HepG2 (cell line): ENCODE measurements around the gene CRLF3. TPM values are rescaled to one million over a fixed set of nuclear protein-coding genes. Genes with fewer than 3 reads are reported as not detected.

Source experiments
- ATAC-seq: fragments of 200-7000 bp; cut with Tn5 transposase; 3 replicates; pipeline ENCODE4 v1.9.1; 2020; ENCODE audit warnings: mild to moderate bottlenecking, moderate library complexity
- BruUV-seq: library from RNA; stranded (reverse); fragments of 400-500 nt; replicated peaks from 2 replicates; lab custom pipeline; 2021; lab: Mats Ljungman, UMichigan
- CTCF ChIA-PET: fragments of 300-600 bp; formaldehyde crosslinking; extraction: SDS; loops from one replicate; lab custom pipeline; 2021; ENCODE audit warnings: low total read pairs, inconsistent platforms, low intra/inter-chr PET ratio; lab: Yijun Ruan, JAX
- POLR2A ChIA-PET: fragments of 350-600 bp; sonication (Branson Sonifier 250); formaldehyde crosslinking; loops from one replicate; lab custom pipeline; 2020; ENCODE audit warnings: antibody characterized with exemption, inconsistent platforms; lab: Yijun Ruan, JAX
- DNase-seq: peaks from one replicate; pipeline ENCODE4 v3.0.0-alpha.2; 2015; ENCODE audit warnings: low spot score
- FAIRE-seq: peaks from 3 replicates; lab custom pipeline; 2011; peaks lifted over from hg19 to GRCh38; lab: Jason Lieb, UNC
- H2AFZ ChIP-seq: one replicate; pipeline ENCODE4 v1.6.1; 2011; ENCODE audit warnings: low read length, inconsistent platforms
- H3K27ac ChIP-seq: fragments of 300-600 bp; 3 replicates; pipeline ENCODE4 v1.8.0; 2011; ENCODE audit warnings: mixed run types, mild to moderate bottlenecking, mixed read lengths, low read length, inconsistent platforms; ENCODE audit not compliant: insufficient read depth; ENCODE audit errors: extremely low read length
- H3K27me3 ChIP-seq, 2 experiments: fragments of 200-600 bp in 1 of 2; 2 replicates in 1 of 2; 3 replicates in 1 of 2; pipeline versions ENCODE4 v1.6.0 to v1.8.0; 2011; ENCODE audit warnings: low read length in 2 of 2, mild to moderate bottlenecking in 2 of 2, moderate library complexity in 2 of 2, inconsistent platforms in 1 of 2; ENCODE audit not compliant: insufficient read depth in 2 of 2, control insufficient read depth in 1 of 2
- H3K36me3 ChIP-seq, 2 experiments: fragments of 200-600 bp in 1 of 2; replicated peaks in 1 of 2; 2 replicates in 1 of 2; 3 replicates in 1 of 2; pipeline versions ENCODE4 v1.5.1 to v1.8.0; 2011; ENCODE audit warnings: low read length in 2 of 2, inconsistent platforms in 1 of 2; ENCODE audit not compliant: insufficient read depth in 2 of 2, control insufficient read depth in 1 of 2
- H3K4me1 ChIP-seq: 2 replicates; pipeline ENCODE4 v1.5.1; 2012; ENCODE audit warnings: low read length, inconsistent platforms; ENCODE audit not compliant: insufficient read depth
- H3K4me2 ChIP-seq: 2 replicates; pipeline ENCODE4 v1.6.0; 2011; ENCODE audit warnings: low read depth, low read length, inconsistent platforms
- H3K4me3 ChIP-seq, 3 experiments: fragments of 200-600 bp in 1 of 3; sonication (generic), shearing (Covaris generic) in 1 of 3; replicated peaks in 1 of 3; 2 replicates each; pipeline ENCODE4 v1.5.1; 2011 to 2016; ENCODE audit warnings: low read length in 3 of 3, inconsistent platforms in 2 of 3, low read depth in 2 of 3, mild to moderate bottlenecking in 2 of 3, control low read depth in 1 of 3, mixed read lengths in 1 of 3; ENCODE audit not compliant: insufficient read depth in 1 of 3
- H3K79me2 ChIP-seq: one replicate; pipeline ENCODE4 v1.6.1; 2011; ENCODE audit warnings: low read length, inconsistent platforms; ENCODE audit not compliant: insufficient read depth
- H3K9ac ChIP-seq: 2 replicates; pipeline ENCODE4 v1.6.0; 2011; ENCODE audit warnings: mild to moderate bottlenecking, low read depth, low read length, inconsistent platforms; ENCODE audit not compliant: insufficient read depth
- H3K9me3 ChIP-seq: 2 replicates; pipeline ENCODE4 v1.5.1; 2012; ENCODE audit warnings: mild to moderate bottlenecking, low read length
- H4K20me1 ChIP-seq: 2 replicates; pipeline ENCODE4 v1.6.0; 2011; ENCODE audit warnings: inconsistent platforms, mild to moderate bottlenecking, low read length, moderate library complexity; ENCODE audit not compliant: insufficient read depth
- NFAT5 ChIP-seq: sonication (generic); formaldehyde crosslinking; IDR thresholded peaks from 2 replicates; pipeline ENCODE4 v1.4.0; 2020; ENCODE audit warnings: missing genetic modification reagents
- ZNF430 ChIP-seq: sonication (generic); formaldehyde crosslinking; IDR thresholded peaks from 2 replicates; pipeline ENCODE4 v1.9.0; 2021; ENCODE audit warnings: mild to moderate bottlenecking, missing genetic modification reagents
- WGBS: methylation state at CpG from one replicate; pipeline ENCODE4 v1.1.6; 2017; ENCODE audit warnings: low lambda C conversion rate; 5-methylcytosine and 5-hydroxymethylcytosine counted together
- in situ Hi-C: cut with HindIII; loops from 2 replicates; pipeline ENCODE4 v1.10.0; 2017; ENCODE audit warnings: low pct_unique_long_range_greater_than_20kb; ENCODE audit not compliant: extremely low pct_ligation_motif_present
- intact Hi-C: fragments of 100-400 bp; cut with micrococcal nuclease; formaldehyde crosslinking; loops from one replicate; pipeline ENCODE4 v1.10.0; 2022; ENCODE audit not compliant: unreplicated experiment
- polyA plus RNA-seq, 8 experiments: library from polyadenylated mRNA; depleted of rRNA in 3 of 8; stranded (reverse) in 7 of 8; unstranded in 1 of 8; fragments of >200 nt; fragmentation: Illumina TruSeq in 4 of 8; extraction: Trizol in 4 of 8; gene quantifications; 2 replicates each; pipeline versions ENCODE4 v1.2.1 to v1.2.3, GENCODE V29; 2011 to 2016; ENCODE audit warnings: low read depth in 4 of 8, missing spikeins in 1 of 8, mixed read lengths in 1 of 8; ENCODE audit not compliant: insufficient read depth in 1 of 8
- total RNA-seq, 5 experiments: library from RNA; depleted of rRNA; stranded (reverse); fragments of >200 nt; fragmentation: Illumina TruSeq; extraction: Trizol; gene quantifications; 2 replicates each; pipeline ENCODE4 v1.2.3, GENCODE V29; 2016; ENCODE audit warnings: low read depth in 1 of 5

The CRLF3 gene
- total and polyA plus RNA-seq, 2 of the 13 experiments (the other 11 are each of a cell fraction or from before 2014, with no cell fraction given): 6.4 to 9.1 TPM

GRCh38 chr17:30812218-30813177 lies 12.0 kb downstream of the CRLF3 start:
- 90% methylated on average over 5 of the region's 5 CpGs for WGBS
- no peak for TF ChIP-seq ZNF430 (CRISPR knock-in tag)
- TF ChIP-seq NFAT5 (CRISPR knock-in tag): no peak
- Histone ChIP-seq H3K79me2 (no peaks in the 10 kb centered on the region), H3K27me3 (no peaks in the 10 kb centered on the region), H3K4me1 (no peaks in the 10 kb centered on the region), H2AFZ (no peak overlapping the region), H3K4me2 (no peak overlapping the region), H3K9ac (no peak overlapping the region), H3K36me3 (peaks cover 0 to 10% of the 10 kb centered on the region in 2 experiments; a peak in 2 of 5 replicates), H4K20me1 (no peaks in the 10 kb centered on the region), H3K4me3 (no peak overlapping the region), H3K27ac (no peak overlapping the region), H3K9me3 (no peaks in the 10 kb centered on the region)
- FAIRE-seq: no peak
- DNase-seq: no peak
- in situ Hi-C loops (no loop called here), intact Hi-C loops (no loop called here)
- no TSS peak for BruUV-seq
- no peak for ATAC-seq
- CTCF ChIA-PET: no interaction called here
- POLR2A ChIA-PET: no interaction called here
